HG03280 (cell line): ENCODE measurements around the gene KIAA1671.

ENCODE experiments used
- ATAC-seq: cut with Tn5 transposase; IDR thresholded peaks from one replicate; pipeline ENCODE4 v1.9.1; 2021; ENCODE audit warnings: mild to moderate bottlenecking, moderate library complexity; ENCODE audit not compliant: unreplicated experiment

KIAA1671 gene

DNA sequence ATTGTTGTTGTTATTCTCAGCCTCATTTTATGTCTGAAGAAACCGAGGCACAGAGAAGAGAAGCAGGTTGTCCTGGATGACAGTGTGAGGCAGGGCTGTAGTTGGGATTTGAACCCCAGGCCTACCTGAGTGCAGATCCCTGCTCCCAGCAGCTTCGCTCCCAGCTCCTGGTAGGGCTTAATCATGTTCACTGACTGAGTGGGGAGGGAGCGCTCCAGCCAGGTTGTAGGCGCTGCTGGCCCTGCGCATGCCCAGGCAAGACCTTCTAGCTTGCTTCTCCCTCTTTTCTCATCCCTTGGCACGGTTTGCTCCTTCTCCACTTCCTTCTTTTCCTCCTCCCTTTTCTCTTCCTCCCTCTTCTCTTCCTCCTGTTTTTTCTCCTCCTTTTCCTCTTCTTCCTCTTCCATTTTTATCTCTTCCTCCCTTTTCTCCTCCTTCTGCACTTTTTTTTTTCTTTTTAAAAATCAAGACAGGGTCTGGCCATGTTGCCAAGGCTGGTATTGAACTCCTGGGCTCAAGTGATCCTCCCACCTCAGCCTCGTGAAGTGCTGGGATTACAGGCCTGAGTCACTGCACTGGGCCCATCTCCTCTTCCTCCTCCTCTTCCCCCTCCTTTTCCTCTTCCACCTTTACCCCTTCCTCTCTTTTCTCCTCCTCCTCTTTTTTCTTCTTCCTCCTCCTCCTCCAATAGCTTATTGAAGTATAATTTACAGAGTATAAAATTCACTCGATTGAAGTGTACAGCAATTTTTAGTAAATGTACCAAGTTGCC lies 109.3 kb downstream of the KIAA1671 start:
- ATAC-seq, result no peak

DNA sequence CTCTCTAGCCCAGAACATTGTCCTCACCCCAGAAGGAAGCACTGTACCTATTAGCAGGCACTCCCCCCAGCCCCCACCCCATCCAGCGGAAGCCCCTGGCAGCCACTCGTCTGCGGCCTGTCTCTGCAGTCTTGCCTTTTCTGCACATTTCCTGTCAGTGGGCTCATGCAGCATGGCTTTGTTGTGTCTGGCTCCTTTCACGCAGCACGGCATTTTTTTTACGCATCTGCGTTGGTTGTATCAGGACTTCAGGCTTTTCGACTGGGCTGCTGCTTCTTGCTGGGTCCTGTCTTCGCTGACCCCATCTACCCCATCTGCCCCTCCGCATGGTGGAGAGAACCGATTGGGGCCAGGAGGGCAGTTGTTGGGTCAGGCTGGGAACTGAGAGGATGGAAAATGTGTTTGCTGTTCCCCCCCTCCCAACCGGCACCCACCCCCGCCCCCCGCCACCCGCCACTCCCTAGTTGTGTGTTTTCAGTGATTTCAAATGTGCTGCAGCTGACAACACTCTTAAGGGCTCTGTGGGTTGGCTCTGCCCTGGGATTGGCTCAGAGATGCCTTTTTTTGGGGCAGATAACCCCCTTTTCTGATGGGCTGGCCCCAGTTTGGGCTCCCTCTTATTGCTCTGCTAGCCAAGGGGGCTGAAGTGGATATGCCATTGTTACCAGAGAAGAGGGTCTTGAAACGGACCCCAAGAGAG lies 110.0 kb downstream of the KIAA1671 start:
- no peak for ATAC-seq

DNA sequence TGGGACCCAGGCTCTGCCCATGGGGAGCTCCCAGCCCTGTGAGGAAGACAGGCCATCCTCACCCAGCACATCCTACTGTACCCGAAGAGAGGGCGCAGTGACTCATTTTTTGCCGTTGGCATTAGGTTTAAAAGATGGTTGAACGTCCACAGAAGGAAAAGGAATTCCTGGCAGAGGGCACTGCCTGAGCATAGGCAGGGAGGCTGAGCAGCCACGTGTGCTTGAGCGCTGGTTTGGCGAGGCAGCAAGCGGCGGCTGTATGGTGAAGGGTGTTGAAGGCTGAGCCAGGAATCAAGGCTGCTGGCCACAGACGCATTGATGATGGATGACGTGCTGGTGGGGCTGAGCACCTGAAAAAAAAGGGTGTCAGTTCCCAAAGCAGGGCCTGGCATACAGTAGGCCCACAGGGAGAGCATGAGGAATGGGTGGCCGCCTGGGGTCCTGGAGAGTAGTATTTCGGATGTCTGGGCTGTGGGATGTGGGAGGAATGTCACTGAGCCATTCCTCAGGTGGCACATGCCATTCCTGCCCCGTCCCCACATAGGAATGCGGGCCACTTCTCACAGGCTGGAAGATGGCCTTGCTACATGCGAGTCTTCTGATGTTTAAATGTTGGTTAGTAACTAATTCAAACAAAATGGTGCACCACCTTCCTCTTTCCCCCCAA lies 112.5 kb downstream of the KIAA1671 start:
- ATAC-seq, result no peak

DNA sequence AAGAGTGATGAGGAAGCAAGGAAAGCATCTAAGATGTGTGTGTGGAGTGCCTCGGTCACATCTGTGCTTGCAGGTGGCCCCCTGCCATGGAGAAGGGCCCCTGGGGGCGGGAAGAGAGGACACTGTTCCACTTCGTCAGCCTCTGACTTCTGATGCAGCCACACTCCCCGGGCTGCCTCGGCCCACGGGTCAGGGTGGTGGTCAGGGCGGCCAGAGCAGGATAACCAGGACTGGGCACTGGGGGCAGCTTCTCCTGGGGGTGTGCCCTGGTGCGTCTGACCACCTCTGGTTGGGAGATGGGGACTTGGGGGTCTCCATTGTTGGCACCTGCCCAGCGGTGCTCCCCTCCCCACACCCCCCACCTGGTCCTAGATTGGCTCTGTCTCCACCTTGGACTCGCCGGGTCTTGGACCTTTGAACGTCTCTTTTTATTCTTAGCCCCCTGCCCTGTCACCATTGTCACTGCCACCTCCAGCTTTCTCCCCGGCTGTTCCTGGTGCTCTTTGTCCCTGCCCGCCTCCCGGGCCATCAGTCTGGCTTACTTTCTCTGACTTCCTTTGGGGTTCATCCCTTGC lies 114.4 kb downstream of the KIAA1671 start:
- ATAC-seq, result no peak

DNA sequence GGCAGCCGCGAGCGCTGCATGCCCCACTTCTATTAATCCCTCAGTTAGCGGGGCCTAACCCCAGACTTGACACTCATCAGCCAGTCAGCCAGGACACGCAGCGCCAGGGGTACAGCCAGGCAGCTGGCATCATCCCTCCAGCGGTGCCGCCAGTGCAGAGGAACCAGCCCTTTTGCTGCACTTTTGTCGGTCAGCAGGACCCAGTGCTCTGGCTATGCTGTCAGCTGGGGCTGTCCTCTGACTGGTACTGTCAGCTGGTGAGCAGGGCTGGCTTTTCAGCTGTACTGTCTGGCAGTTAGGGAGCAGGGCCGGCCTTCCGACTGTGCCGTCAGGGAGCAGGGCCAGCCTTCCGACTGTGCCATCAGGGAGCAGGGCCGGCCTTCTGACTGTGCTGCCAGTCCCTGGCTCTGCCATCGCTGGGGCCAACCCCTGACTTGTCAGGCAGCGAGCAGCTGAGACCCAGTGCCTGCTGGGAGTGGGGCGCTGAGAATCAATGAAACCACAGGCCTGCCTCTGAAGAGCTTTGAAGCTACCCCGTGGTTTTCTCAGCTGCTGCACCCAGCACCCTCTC lies 115.4 kb downstream of the KIAA1671 start:
- no peak for ATAC-seq

DNA sequence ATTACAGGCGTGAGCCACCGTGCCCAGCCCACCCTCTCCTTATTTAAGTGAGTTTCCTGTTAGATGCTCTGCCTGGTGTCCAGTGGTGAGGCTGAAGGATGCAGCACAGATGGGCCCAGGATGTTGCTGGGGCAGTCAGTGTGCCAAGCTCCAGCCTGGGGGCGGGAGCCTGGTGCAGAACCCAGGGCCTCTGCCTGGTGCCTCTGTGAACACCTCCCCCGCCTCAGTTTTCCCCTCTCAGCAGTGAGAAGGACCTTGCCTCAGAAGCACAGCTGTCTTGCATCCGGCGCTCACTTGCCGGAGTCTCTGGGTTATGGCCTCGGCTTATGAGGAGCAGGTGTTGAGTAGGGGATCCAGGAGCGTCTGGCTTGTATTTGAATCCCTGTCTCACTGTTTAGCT lies 116.2 kb downstream of the KIAA1671 start:
- no peak for ATAC-seq

DNA sequence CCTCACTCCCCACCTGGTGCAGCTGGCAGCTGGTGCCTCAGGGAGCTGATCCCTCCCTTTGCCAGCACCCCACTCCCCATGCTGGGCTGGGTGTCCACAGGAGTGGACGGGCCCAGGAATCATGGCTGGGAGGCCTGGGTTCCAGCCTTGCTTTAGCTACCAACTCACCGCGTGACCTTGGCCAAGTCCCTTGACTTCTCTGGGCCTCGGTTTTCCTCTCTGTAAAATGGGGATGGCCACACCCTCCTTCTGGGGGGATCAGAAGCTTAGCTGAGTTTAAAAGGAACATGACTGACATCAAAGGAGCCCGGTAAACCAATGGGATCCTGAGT lies 116.9 kb downstream of the KIAA1671 start:
- ATAC-seq, result no peak

DNA sequence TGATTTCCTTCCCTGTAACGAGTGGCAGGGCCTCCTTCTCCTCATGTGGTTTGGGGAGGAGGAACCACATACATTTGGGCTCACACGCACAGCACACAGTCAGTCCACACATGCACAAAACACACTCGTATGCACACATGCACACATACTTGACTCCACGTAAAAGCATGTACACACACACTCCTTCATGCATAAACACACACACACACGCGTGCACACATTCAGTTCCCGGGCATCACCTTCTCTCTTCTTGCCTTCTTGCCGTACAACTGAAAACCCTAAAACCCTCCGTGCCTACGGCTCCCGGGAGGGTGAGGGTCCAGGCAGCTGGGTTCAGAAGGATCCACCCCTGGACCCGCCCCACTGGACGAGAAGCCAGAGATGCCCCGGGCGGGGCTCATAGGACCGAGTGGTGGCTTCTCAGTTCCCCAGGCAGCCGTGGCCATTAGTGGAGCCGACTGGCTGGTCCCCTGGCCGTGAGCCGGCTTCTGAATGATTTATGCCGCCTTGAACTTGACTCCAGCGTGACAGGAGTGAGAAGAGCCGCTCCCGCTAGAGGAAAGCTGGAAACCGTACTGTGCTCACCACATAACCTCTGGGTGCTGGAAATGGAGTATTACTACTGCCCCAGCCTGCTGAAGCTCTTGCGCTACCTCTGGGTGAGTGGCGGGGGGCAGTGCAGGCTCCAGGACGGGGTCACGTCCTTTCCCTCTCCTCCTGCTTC lies 117.4 kb downstream of the KIAA1671 start:
- no peak for ATAC-seq

DNA sequence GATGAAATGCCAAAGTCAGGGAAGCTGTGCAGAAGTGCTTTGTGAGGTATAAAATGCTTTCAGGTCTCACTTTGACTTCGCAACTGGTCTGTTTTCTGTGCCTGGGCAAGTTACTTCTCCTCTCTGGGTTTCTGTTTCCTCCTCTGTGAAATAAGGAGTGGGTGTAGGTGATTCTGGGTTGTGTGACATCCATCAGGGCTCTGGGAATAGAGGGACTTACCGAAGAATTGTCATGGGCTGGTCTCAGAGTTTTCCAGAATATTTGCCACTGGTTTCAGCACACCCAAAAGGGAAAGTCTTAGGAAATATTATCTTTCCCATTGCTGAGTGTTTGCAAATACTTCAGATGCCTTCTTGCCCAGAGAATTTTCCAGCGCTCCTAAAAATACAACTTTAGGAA lies 118.4 kb downstream of the KIAA1671 start:
- ATAC-seq, result no peak

DNA sequence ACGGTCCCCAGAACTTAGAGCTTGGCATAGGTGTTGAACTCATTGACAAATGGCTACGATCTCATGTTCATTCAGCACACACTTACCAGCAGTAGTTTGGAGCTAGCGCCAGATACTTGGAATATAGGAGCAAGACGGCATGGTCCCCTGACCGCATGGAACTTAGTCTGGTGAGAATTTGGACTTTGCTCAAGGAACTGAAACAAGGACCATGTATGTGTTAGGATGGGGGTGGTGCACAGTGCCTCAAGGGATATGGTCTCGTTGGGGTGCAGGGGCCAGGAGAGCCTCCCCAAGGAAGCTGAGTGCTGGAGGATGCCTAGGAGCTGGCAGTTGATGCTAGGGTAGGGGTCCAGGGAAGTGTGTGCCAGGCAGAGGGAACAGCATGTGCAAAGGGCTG lies 119.2 kb downstream of the KIAA1671 start:
- ATAC-seq, result no peak

DNA sequence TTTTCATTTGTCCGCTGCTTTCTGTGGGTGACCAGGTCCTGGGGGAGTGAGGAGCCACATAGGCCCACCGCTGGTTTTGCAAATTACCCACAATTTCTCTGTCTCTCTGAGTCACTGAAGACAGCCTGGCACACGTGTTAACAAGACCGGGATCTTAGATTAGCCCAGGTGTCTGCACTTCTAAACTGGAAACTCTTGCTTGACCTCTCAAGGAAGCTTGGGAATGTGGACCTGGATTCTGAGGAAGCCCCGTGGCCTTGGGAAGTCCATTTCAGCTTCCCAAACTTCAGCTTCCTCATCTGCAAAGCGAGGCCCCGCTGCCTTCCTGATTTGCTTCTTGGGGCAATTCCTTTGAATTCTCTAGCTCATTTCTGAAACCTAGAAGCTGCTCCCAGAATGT lies 119.9 kb downstream of the KIAA1671 start:
- no peak for ATAC-seq

DNA sequence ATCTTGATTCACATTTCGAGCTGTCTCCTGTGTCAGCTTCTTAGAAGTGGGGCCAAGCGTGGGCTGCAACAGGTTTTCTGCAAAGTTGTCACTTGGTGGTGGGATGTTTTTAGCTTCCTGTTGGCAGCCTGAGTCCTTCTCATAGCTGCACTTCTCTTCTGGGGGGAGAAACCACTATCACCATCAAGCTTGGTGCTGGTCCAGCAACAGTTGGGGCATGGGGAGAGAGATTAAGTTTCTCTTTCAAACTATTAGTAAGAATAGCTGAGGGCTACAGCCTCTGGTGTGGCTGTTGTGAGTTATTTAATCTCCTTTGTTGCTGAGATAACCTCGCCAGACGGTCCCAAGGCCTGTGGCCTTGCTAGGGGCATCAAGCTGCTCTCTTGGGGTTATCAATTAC lies 123.8 kb downstream of the KIAA1671 start:
- no peak for ATAC-seq

DNA sequence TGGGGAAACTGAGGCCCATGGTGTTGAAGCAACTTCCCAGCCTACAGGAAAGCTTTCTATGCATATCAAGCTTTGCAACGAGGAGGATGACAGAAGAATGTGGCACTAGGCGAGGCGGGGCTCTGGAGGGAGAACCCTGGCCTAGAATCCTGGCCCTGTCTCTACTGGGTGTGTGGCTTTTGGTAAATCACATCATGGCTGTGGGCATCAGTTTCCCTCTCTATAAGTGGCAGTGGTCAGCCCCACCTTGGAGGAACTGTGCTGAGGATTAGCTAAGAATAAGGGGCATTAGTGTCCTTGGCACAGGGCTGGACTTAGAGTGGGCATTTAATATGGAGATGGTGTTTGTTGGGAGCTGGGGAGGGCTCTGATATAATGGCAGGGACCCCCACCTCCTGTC lies 124.5 kb downstream of the KIAA1671 start:
- no peak for ATAC-seq

DNA sequence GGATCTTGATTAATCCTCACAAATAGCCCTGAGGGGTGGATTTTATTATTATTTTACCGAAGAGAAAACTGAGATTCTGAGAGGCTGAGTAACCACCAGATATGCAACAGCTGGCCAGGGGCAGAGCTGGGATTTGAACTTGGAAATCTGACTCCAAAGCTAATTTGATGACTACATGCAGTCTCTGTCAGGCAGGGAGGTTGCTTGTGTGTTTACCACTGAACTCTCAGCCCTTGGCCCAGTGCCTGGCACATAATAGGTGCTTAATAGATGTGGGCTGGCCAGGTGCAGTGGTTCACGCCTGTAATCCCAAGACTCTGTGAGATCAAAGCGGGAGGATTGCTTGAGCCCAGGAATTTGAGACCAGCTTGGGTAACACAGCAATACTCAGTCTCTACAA lies 125.4 kb downstream of the KIAA1671 start:
- ATAC-seq, result no peak

DNA sequence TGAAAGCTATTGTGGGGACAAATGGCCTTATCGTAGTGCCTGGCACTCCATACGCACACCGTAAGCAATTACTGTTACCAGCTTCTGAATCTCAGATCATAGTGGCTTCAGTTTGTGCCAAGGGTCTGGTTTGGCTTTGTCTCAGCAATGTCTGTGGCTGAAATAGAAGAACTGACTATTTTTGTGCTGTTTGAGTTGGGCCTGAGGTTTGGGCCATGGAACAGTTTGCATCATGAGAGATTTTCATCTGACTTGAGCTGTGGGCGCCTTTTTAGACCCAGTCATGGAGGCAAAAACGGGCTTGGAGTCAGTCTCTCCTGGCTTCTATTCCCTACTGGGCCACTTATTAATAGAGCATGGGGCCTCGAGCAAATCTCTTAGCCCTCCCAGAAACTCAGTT lies 126.1 kb downstream of the KIAA1671 start:
- no peak for ATAC-seq

DNA sequence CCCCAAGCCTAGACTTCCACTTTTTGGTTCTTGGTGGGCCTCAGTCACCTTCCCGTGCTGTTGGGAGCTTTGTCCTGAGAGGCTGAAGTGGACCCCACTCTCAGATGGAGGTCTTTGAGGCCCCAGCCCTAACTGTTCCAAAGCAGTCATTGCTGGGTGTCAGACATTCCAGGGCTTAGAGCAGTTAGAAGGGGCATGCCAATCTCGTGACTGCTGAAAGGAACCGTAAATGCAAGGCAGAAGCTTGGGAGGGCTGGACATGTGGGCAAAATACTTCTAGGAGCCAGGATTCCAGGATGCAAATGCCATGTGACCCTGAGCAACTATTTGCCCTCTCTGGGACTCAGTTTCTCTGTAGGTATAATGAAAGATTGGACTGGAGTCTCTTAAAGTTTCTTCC lies 128.3 kb downstream of the KIAA1671 start:
- no peak for ATAC-seq

DNA sequence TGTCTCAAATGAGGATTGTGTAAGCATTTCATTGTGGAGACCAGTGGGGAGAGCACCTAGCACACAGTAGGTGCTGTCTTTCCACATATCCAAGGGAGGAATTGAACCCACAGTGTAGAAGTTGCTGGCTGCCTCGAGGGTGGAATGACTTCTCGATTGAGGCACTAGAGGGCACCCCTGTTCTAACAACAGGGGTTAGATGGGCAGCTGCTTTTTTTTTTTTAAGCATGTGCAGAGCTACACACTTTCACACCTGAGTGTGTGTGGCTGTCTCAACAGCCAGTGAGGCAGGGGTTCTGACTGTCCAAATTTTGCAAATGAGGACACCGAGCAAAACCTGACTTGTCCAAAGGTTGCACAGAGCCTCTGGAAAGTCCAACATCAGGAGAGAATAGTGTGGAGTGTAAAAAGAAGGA lies 128.9 kb downstream of the KIAA1671 start:
- ATAC-seq, result no peak

DNA sequence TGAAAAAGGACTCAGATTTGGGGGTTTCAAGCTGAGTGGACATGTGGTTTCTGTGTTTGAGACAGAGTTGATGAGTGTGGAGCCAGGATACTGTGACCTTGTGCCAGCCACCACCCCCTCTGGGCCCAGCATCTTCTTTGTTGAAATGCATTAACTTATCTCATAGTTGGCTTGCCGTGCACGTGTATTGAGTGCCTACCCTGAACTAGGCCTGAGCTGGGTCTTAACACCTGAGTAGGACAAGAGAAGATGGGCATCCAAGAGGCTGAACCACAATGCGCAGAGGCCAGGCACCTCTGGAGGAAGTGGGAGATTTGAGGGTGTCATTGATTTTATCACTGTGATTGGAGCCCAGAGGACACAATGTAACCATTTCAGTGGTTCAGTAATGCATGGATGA lies 129.6 kb downstream of the KIAA1671 start:
- no peak for ATAC-seq

DNA sequence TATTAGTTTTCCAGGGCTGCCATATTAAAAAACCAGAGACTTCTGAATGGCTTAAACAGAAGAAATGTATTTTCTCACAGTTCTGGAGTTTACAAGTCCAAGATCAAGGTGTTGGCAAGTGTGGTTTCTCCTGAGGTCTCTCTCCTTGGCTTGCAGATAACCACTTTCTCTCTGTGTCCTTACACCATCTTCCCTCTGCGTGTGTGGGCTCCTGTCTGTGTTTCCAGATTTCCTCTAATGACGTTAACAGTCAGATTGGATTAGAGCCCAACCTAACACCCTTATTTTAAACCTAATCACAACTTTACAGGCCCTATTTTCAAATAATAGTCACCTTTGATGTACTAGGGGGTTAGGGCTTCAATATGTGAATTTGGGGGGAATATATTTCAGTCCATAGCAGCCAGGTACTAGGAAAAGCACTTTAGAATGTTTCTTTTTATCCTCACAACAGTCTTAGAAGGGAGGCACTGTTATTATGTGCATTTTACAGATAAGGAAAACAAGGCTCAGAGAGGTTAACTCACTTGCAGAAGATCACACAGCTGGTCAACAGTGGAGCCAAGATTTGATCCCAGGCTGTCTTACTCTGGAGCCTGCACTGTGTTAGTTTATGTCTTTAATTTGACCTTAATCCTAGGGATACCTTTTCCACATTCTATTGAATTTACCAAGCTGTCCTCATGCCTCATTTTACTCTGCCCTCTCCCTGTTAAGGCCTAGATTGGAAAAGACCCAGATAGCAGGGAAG lies 130.7 kb downstream of the KIAA1671 start:
- no peak for ATAC-seq

DNA sequence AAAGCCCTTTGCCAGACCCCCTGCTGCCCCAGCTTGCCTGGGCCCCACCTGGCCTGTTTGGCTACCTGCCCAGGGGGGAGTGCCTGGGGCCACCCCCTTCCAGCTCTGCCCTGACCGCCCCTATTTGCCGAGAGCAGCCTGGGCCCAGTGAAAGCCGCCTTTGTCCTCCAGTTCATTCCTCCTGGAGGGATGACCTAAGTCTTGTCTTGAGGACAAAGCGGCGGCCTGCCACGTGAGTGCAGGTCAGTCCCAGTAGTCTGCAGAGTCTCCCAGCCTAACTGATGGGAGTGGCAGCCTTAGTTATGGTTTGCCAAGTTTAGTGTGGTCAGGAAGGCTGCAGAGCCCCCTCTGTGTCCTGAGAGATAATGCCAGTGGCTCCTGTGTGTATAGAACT lies 131.3 kb downstream of the KIAA1671 start:
- ATAC-seq, result no peak
